GM18907 (cell line): ENCODE results near the gene LBX2.

Experiments used
- ATAC-seq: cut with Tn5 transposase; IDR thresholded peaks from one replicate; pipeline ENCODE4 v1.9.1; 2021; ENCODE audit warnings: mild to moderate bottlenecking, moderate library complexity; ENCODE audit not compliant: unreplicated experiment

Gene LBX2

GRCh38 chr2:74499267-74499939 is at the start of gene LBX2:
TSS of gene LBX2 (minus strand) at chr2:74499603. CDS start at chr2:74499537, 66 bp downstream.
- no peak for ATAC-seq

- ATAC-seq = no peak
These were observed 49.0 kb upstream of the LBX2 start for GRCh38 chr2:74548285-74548899.

GRCh38 chr2:74546004-74546403 is 46.6 kb upstream of the LBX2 start:
- no peak for ATAC-seq

GRCh38 chr2:74544634-74545033 is 45.2 kb upstream of the LBX2 start:
- no peak for ATAC-seq

- no peak for ATAC-seq
These were observed 43.6 kb upstream of the LBX2 start for GRCh38 chr2:74542978-74543377.

GRCh38 chr2:74540291-74540690 is 40.9 kb upstream of the LBX2 start:
- no peak for ATAC-seq

GRCh38 chr2:74538881-74539339 is 39.5 kb upstream of the LBX2 start:
- ATAC-seq = peak; percentile 58

GRCh38 chr2:74537140-74537539 is 37.7 kb upstream of the LBX2 start:
- ATAC-seq = no peak

GRCh38 chr2:74536166-74536950 is 37.0 kb upstream of the LBX2 start:
- ATAC-seq = no peak

- no peak for ATAC-seq
These were observed 36.1 kb upstream of the LBX2 start for GRCh38 chr2:74535440-74535965.

GRCh38 chr2:74534411-74534810 is 35.0 kb upstream of the LBX2 start:
- no peak for ATAC-seq

GRCh38 chr2:74533464-74533863 is 34.1 kb upstream of the LBX2 start:
- no peak for ATAC-seq

- ATAC-seq = no peak
These were observed 32.8 kb upstream of the LBX2 start for GRCh38 chr2:74532222-74532621.

GRCh38 chr2:74531666-74532065 is 32.3 kb upstream of the LBX2 start:
- no peak for ATAC-seq

- peak; percentile 44 for ATAC-seq
These were observed 31.1 kb upstream of the LBX2 start for GRCh38 chr2:74530239-74531187.

GRCh38 chr2:74529357-74530238 is 30.2 kb upstream of the LBX2 start, which contains the start of the genes AUP1 and HTRA2:
TSS of gene AUP1 (minus strand) at chr2:74529706. CDS start at chr2:74529629, 77 bp downstream.
TSS of gene HTRA2 (plus strand) at chr2:74529933. CDS start at chr2:74530007, 74 bp downstream.
- ATAC-seq = peak; percentile 79

GRCh38 chr2:74528600-74529356 is 29.4 kb upstream of the LBX2 start:
- ATAC-seq = peak; percentile 14

GRCh38 chr2:74527741-74528140 is 28.3 kb upstream of the LBX2 start:
- no peak for ATAC-seq
